Measurements from ENCODE around the gene AP1S1. TPM values are rescaled to one million over a fixed set of nuclear protein-coding genes. Genes with fewer than 3 reads are reported as not detected.

Gene AP1S1
- total RNA-seq, 4 donors from 2014 or later, result 28.5 to 66.5 (median 50.0) TPM

- Histone ChIP-seq H3K4me1 (peaks cover 51% of the 10 kb centered on the region), H3K4me3 (no peak overlapping the region), H3K9me3 (no peaks in the 10 kb centered on the region), H3K36me3 (no peaks in the 10 kb centered on the region), H3K27me3 (peaks cover 100% of the 10 kb centered on the region), H3K27ac (no peak overlapping the region)
- no peak for DNase-seq (ENCODE audit: low spot score in 2 of 2)
- TF ChIP-seq, protein P1, sequence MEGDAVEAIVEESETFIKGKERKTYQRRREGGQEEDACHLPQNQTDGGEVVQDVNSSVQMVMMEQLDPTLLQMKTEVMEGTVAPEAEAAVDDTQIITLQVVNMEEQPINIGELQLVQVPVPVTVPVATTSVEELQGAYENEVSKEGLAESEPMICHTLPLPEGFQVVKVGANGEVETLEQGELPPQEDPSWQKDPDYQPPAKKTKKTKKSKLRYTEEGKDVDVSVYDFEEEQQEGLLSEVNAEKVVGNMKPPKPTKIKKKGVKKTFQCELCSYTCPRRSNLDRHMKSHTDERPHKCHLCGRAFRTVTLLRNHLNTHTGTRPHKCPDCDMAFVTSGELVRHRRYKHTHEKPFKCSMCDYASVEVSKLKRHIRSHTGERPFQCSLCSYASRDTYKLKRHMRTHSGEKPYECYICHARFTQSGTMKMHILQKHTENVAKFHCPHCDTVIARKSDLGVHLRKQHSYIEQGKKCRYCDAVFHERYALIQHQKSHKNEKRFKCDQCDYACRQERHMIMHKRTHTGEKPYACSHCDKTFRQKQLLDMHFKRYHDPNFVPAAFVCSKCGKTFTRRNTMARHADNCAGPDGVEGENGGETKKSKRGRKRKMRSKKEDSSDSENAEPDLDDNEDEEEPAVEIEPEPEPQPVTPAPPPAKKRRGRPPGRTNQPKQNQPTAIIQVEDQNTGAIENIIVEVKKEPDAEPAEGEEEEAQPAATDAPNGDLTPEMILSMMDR (IDR thresholded peaks at IDR 0.05), result no peak
- TF ChIP-seq POLR2A (IDR thresholded peaks at IDR 0.05), result no peak
- TF ChIP-seq POLR2AphosphoS5 (IDR thresholded peaks at IDR 0.05), result no peak
- no peak for TF ChIP-seq EP300 (IDR thresholded peaks at IDR 0.05)
- WGBS, result 3% methylated on average over 12 of the region's 13 CpGs
These were observed 17.2 kb downstream of the AP1S1 start for GRCh38 chr7:101171442-101171837.

DNA sequence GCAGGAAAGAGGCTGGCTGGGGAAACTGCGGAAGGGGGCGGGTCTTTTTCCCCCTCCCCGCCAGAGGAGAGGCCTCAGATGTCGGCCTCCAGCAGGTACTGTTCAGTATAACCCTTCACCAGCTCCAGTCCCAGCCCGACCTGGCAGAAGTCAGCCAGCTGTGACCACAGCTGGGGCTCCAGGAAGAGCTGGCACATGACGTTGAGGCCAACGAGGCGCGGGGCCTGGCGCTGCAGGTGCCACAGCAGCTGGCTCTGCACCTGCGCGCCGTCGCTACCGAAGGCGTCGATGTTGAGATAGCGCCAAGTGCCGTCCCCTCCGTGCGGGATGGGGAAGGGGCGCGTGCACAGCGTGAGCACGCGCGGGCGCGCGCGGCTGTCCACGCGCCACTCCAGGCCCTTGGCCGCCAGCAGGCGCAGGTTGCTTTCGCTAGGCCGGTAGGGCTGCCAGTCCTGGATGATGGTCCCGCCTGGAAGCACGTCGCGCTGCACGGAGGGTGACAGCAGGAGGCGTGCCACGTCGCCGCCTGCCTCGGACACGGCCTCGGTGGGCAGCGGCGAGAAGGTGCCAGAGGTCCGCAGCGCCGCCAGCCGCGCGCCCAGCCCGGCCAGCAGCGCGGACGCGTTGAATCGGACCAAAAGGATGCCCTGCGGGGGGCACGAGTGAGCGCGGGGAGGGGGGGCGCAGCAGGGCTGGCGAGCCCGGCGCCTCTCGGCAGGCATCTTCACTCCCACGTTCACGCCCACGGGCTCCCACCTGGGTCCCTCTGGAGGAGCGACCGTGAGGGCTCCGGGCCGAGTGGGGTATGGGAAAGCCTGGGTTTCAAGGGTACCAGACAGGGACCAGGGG lies 18.0 kb downstream of the AP1S1 start:
- WGBS, result 4% methylated on average over 30 of the region's 79 CpGs
- Histone ChIP-seq H3K27me3 (peaks cover 100% of the 10 kb centered on the region), H3K4me3 (peak overlapping the region; percentile 18), H3K4me1 (peaks cover 51% of the 10 kb centered on the region), H3K36me3 (no peaks in the 10 kb centered on the region), H3K27ac (no peak overlapping the region), H3K9me3 (no peaks in the 10 kb centered on the region)
- no peak for TF ChIP-seq POLR2AphosphoS5 (IDR thresholded peaks at IDR 0.05)
- TF ChIP-seq EP300 (IDR thresholded peaks at IDR 0.05), result no peak
- TF ChIP-seq POLR2A (IDR thresholded peaks at IDR 0.05), result no peak
- TF ChIP-seq, protein P1 (IDR thresholded peaks at IDR 0.05), result no peak
- no peak for DNase-seq (ENCODE audit: low spot score in 2 of 2)

- no peak for TF ChIP-seq POLR2AphosphoS5 (IDR thresholded peaks at IDR 0.05)
- no peak for TF ChIP-seq POLR2A (IDR thresholded peaks at IDR 0.05)
- TF ChIP-seq EP300 (IDR thresholded peaks at IDR 0.05), result no peak
- TF ChIP-seq, protein P1 (IDR thresholded peaks at IDR 0.05), result no peak
- peak overlapping the region; percentile 23 for H3K4me3 ChIP-seq
- peaks cover 100% of the 10 kb centered on the region for H3K27me3 ChIP-seq
- peaks cover 51% of the 10 kb centered on the region for H3K4me1 ChIP-seq
- no peaks in the 10 kb centered on the region for H3K36me3 ChIP-seq
- no peak for DNase-seq (ENCODE audit: low spot score in 2 of 2)
- no peak overlapping the region for H3K27ac ChIP-seq
- 2% methylated on average over 33 of the region's 53 CpGs for WGBS
- H3K9me3 ChIP-seq, result no peaks in the 10 kb centered on the region
These were observed 18.8 kb downstream of the AP1S1 start for GRCh38 chr7:101172854-101173751.

- peaks cover 100% of the 10 kb centered on the region for H3K27me3 ChIP-seq
- no peaks in the 10 kb centered on the region for H3K36me3 ChIP-seq
- 4% methylated on average over 16 of the region's 16 CpGs for WGBS
- peaks cover 52% of the 10 kb centered on the region for H3K4me1 ChIP-seq
- TF ChIP-seq POLR2AphosphoS5 (IDR thresholded peaks at IDR 0.05) (no peak), EP300 (IDR thresholded peaks at IDR 0.05) (no peak), POLR2A (IDR thresholded peaks at IDR 0.05) (no peak)
- TF ChIP-seq, protein P1 (IDR thresholded peaks at IDR 0.05), result no peak
- peak overlapping the region; percentile 23 for H3K4me3 ChIP-seq
- H3K27ac ChIP-seq, result no peak overlapping the region
- H3K9me3 ChIP-seq, result no peaks in the 10 kb centered on the region
- no peak for DNase-seq (ENCODE audit: low spot score in 2 of 2)
These were observed 19.5 kb downstream of the AP1S1 start for GRCh38 chr7:101173752-101174244.

All from suprapubic skin (tissue), 4 donors.